Endothelial cell (in vitro differentiated cells): ENCODE results near the gene PCDHGB4. TPM values are rescaled to one million over a fixed set of nuclear protein-coding genes. Genes with fewer than 3 reads are reported as not detected.

Source experiments
- DNase-seq: peaks from one replicate; pipeline ENCODE4 v3.0.0; 2021; ENCODE audit warnings: low spot score
- H3K27ac Mint-ChIP-seq: one replicate; pipeline ENCODE4 v1.8.0; 2021; ENCODE audit warnings: mixed read lengths, inconsistent platforms; ENCODE audit not compliant: unreplicated experiment
- H3K27me3 Mint-ChIP-seq: one replicate; pipeline ENCODE4 v1.8.0; 2021; ENCODE audit warnings: mild to moderate bottlenecking, moderate library complexity, mixed read lengths, inconsistent platforms; ENCODE audit not compliant: unreplicated experiment
- H3K36me3 Mint-ChIP-seq: one replicate; pipeline ENCODE4 v1.8.0; 2021; ENCODE audit warnings: mild to moderate bottlenecking, low read depth, mixed read lengths, inconsistent platforms; ENCODE audit not compliant: unreplicated experiment
- H3K4me1 Mint-ChIP-seq: one replicate; pipeline ENCODE4 v1.8.0; 2021; ENCODE audit warnings: mild to moderate bottlenecking, mixed read lengths, inconsistent platforms; ENCODE audit not compliant: unreplicated experiment
- H3K4me3 Mint-ChIP-seq: one replicate; pipeline ENCODE4 v1.8.0; 2021; ENCODE audit warnings: mild to moderate bottlenecking, mixed read lengths, inconsistent platforms; ENCODE audit not compliant: unreplicated experiment
- H3K9me3 Mint-ChIP-seq: one replicate; pipeline ENCODE4 v1.8.0; 2021; ENCODE audit warnings: mixed read lengths, inconsistent platforms; ENCODE audit not compliant: unreplicated experiment
- total RNA-seq: library from RNA; stranded (reverse); fragmentation: NEBNext Ultra II Directional; extraction: Animal tissue kit (Norgen Biotek cat#: 25700); gene quantifications from one replicate; pipeline ENCODE4 v1.2.1, GENCODE V29; 2021; ENCODE audit not compliant: unreplicated experiment
- TF ChIP-seq, protein P1 (sequence below): fragments of 200-600 bp; sonication (generic); IDR thresholded peaks from one replicate; pipeline ENCODE4 v1.5.0; 2021; ENCODE audit warnings: antibody characterized with exemption; ENCODE audit not compliant: unreplicated experiment

The PCDHGB4 gene
- total RNA-seq, 1 donor from 2014 or later: 13.2 TPM

GRCh38 chr5:141382469-141383294 is 4.8 kb upstream of the PCDHGB4 start, which contains the start of gene PCDHGA7:
PCDHGA7 (plus strand) TSS chr5:141382742; CDS start chr5:141382900, 158 bp downstream.
- Mint-ChIP-seq H3K4me1 (no peaks in the 10 kb centered on the region), H3K9me3 (peaks cover 22% of the 10 kb centered on the region), H3K27me3 (peaks cover 4% of the 10 kb centered on the region), H3K4me3 (peak within 1 kb of the TSS; percentile 89), H3K27ac (no peak within 1 kb of the TSS), H3K36me3 (peaks cover 52% of the 10 kb centered on the region)
- no peak for DNase-seq
- TF ChIP-seq, protein P1, sequence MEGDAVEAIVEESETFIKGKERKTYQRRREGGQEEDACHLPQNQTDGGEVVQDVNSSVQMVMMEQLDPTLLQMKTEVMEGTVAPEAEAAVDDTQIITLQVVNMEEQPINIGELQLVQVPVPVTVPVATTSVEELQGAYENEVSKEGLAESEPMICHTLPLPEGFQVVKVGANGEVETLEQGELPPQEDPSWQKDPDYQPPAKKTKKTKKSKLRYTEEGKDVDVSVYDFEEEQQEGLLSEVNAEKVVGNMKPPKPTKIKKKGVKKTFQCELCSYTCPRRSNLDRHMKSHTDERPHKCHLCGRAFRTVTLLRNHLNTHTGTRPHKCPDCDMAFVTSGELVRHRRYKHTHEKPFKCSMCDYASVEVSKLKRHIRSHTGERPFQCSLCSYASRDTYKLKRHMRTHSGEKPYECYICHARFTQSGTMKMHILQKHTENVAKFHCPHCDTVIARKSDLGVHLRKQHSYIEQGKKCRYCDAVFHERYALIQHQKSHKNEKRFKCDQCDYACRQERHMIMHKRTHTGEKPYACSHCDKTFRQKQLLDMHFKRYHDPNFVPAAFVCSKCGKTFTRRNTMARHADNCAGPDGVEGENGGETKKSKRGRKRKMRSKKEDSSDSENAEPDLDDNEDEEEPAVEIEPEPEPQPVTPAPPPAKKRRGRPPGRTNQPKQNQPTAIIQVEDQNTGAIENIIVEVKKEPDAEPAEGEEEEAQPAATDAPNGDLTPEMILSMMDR: no peak

GRCh38 chr5:141383345-141383744 is 4.2 kb upstream of the PCDHGB4 start:
- TF ChIP-seq, protein P1: no peak
- no peak overlapping the region for H3K27ac Mint-ChIP-seq

GRCh38 chr5:141384471-141385267 is 2.8 kb upstream of the PCDHGB4 start:
- Mint-ChIP-seq H3K9me3 (peaks cover 32% of the 10 kb centered on the region), H3K27ac (no peak overlapping the region), H3K4me1 (no peaks in the 10 kb centered on the region), H3K27me3 (peaks cover 4% of the 10 kb centered on the region), H3K36me3 (peaks cover 65% of the 10 kb centered on the region), H3K4me3 (peak overlapping the region; percentile 62)
- no peak for DNase-seq
- TF ChIP-seq, protein P1: no peak

More at GRCh38 chr5:141383345-141383744, 4.2 kb upstream of the PCDHGB4 start:
- DNase-seq: no peak
- no peaks in the 10 kb centered on the region for H3K4me1 Mint-ChIP-seq
- H3K9me3 Mint-ChIP-seq: peaks cover 24% of the 10 kb centered on the region
- H3K4me3 Mint-ChIP-seq: peak overlapping the region; percentile 89
- peaks cover 54% of the 10 kb centered on the region for H3K36me3 Mint-ChIP-seq
- peaks cover 4% of the 10 kb centered on the region for H3K27me3 Mint-ChIP-seq

DNA sequence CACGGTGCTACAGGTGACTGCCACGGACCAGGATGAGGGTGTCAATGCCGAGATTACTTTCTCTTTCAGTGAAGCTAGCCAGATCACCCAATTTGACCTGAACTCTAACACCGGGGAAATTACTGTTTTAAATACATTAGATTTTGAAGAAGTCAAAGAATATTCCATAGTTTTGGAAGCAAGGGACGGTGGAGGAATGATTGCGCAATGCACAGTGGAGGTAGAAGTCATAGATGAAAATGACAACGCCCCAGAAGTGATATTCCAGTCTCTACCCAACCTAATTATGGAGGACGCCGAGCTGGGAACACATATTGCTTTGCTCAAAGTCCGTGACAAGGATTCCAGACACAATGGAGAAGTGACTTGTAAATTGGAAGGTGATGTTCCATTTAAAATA is 1.2 kb downstream of the PCDHGB4 start:
- Mint-ChIP-seq H3K27ac (no peak overlapping the region), H3K27me3 (peaks cover 8% of the 10 kb centered on the region), H3K36me3 (peaks cover 73% of the 10 kb centered on the region), H3K9me3 (peaks cover 41% of the 10 kb centered on the region), H3K4me1 (peaks cover 3% of the 10 kb centered on the region), H3K4me3 (peak overlapping the region; percentile 81)
- TF ChIP-seq, protein P1: no peak
- no peak for DNase-seq
